ENCODE measurements around the gene MRPL39. TPM values are rescaled to one million over a fixed set of nuclear protein-coding genes. Genes with fewer than 3 reads are reported as not detected.

Gene MRPL39
- 10 to 100 TPM; 12.7 to 24.2 (median 19.1) TPM for total RNA-seq

GRCh38 chr21:25607151-25608043 is at the start of gene MRPL39:
Gene MRPL39, minus strand, starts transcription at chr21:25607481. Its CDS starts 6 bp downstream, at chr21:25607475.
- DNase-seq: peak; percentile 86 to 93
- H3K27me3 ChIP-seq: no peaks in the 10 kb centered on the region
- WGBS, 2 donors: 0% methylated on average over 7 to 45 of the region's 71 CpGs
- peak within 1 kb of the TSS; percentile 80 to 92 (median 88) for H3K27ac ChIP-seq
- TF ChIP-seq POLR2A (IDR thresholded peaks at IDR 0.05) (peak in 3 of 4 donors; percentile 15 to 62 (median 21)), CTCF (IDR thresholded peaks at IDR 0.05) (peak; percentile 32 to 74 (median 67)), POLR2AphosphoS5 (IDR thresholded peaks at IDR 0.05) (peak; percentile 38 to 80), EP300 (IDR thresholded peaks at IDR 0.05) (no peak)
- no peaks in the 10 kb centered on the region for H3K9me3 ChIP-seq
- ATAC-seq (ENCODE audit: low FRiP score in 2 of 2): peak; percentile 98
- H3K4me1 ChIP-seq: peaks cover 18 to 32% (median 27%) of the 10 kb centered on the region in 4 donors
- peaks cover 5 to 27% (median 11%) of the 10 kb centered on the region in 4 donors for H3K36me3 ChIP-seq
- peak within 1 kb of the TSS; percentile 74 to 87 (median 78) for H3K4me3 ChIP-seq

- no peaks in the 10 kb centered on the region for H3K9me3 ChIP-seq
- H3K4me3 ChIP-seq: no peak overlapping the region
- H3K36me3 ChIP-seq: no peaks in the 10 kb centered on the region
- no peaks in the 10 kb centered on the region for H3K4me1 ChIP-seq
- H3K27me3 ChIP-seq: no peaks in the 10 kb centered on the region
- WGBS, 2 donors: 85 to 86% methylated on average over 2 of the region's 2 CpGs
- no peak for DNase-seq
- ATAC-seq (ENCODE audit: low FRiP score in 2 of 2): no peak
- H3K27ac ChIP-seq: no peak overlapping the region
- TF ChIP-seq POLR2A (IDR thresholded peaks at IDR 0.05): no peak
- TF ChIP-seq EP300 (IDR thresholded peaks at IDR 0.05): no peak
- no peak for TF ChIP-seq POLR2AphosphoS5 (IDR thresholded peaks at IDR 0.05)
- no peak for TF ChIP-seq CTCF (IDR thresholded peaks at IDR 0.05)
Measured at GRCh38 chr21:25656412-25656811, 49.1 kb upstream of the MRPL39 start.

GRCh38 chr21:25649146-25649545 is 41.9 kb upstream of the MRPL39 start:
- 70 to 82% methylated on average over 7 of the region's 7 CpGs for WGBS, 2 donors

GRCh38 chr21:25647647-25648046 is 40.4 kb upstream of the MRPL39 start:
- TF ChIP-seq POLR2A (IDR thresholded peaks at IDR 0.05) (no peak), CTCF (IDR thresholded peaks at IDR 0.05) (no peak), EP300 (IDR thresholded peaks at IDR 0.05) (no peak), POLR2AphosphoS5 (IDR thresholded peaks at IDR 0.05) (no peak)
- WGBS, 2 donors: 46 to 60% methylated on average over 5 of the region's 5 CpGs
- no peak for ATAC-seq (ENCODE audit: low FRiP score in 2 of 2)

More at GRCh38 chr21:25649146-25649545, 41.9 kb upstream of the MRPL39 start:
- Histone ChIP-seq H3K4me1 (no peaks in the 10 kb centered on the region), H3K9me3 (no peaks in the 10 kb centered on the region), H3K36me3 (no peaks in the 10 kb centered on the region), H3K27me3 (no peaks in the 10 kb centered on the region), H3K27ac (no peak overlapping the region), H3K4me3 (no peak overlapping the region)
- TF ChIP-seq POLR2A (IDR thresholded peaks at IDR 0.05) (no peak), EP300 (IDR thresholded peaks at IDR 0.05) (no peak), POLR2AphosphoS5 (IDR thresholded peaks at IDR 0.05) (no peak), CTCF (IDR thresholded peaks at IDR 0.05) (no peak)
- no peak for DNase-seq
- ATAC-seq (ENCODE audit: low FRiP score in 2 of 2): no peak

More at GRCh38 chr21:25647647-25648046, 40.4 kb upstream of the MRPL39 start:
- H3K9me3 ChIP-seq: no peaks in the 10 kb centered on the region
- no peaks in the 10 kb centered on the region for H3K4me1 ChIP-seq
- no peaks in the 10 kb centered on the region for H3K27me3 ChIP-seq
- H3K27ac ChIP-seq: no peak overlapping the region
- H3K4me3 ChIP-seq: no peak overlapping the region
- no peak for DNase-seq
- H3K36me3 ChIP-seq: no peaks in the 10 kb centered on the region

Data from upper lobe of left lung (tissue), 6 donors.